HG03064 (cell line): ENCODE results near the gene CTU2.

ENCODE experiments used
- ATAC-seq: cut with Tn5 transposase; IDR thresholded peaks from one replicate; pipeline ENCODE4 v1.9.1; 2021; ENCODE audit warnings: low read depth; ENCODE audit not compliant: unreplicated experiment

Gene CTU2

GRCh38 chr16:88695753-88696152 is 10.6 kb upstream of the CTU2 start:
- ATAC-seq = no peak

GRCh38 chr16:88696441-88696840 is 9.9 kb upstream of the CTU2 start:
- no peak for ATAC-seq

DNA sequence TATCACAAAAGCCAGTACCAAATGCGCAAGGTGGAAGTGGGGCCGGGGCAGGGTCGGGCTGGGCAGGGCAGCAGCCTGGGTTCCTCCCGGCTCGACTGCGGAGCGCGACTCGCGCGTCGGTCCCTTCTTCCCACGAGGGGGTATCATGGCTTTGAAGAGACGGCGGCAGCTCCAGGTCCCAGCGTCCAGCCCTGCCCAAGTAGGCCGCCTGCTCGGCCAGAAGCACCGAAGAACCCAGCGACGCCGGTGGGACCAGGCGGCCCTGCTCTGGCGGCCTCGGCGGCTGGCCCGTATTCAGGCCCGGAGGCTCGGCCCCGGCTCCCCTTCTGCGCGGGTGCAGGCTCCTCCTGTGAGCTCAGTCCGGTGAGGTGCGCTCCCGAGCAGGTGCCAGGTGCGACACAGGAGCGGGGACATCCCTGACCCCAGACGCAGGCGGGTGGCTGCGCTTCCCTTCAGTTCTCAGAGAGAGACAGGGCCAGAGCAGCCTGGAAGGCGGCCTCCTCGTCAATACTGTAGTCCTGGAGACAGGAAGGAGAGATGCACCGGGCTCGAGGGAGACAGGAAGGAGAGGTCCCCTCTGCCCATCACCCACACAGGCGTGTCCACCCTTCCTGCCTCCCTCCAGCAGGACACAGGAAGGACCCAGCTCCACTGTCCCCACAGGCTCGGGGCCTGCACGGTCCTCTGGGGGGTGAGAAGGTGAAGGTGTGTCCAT is 9.0 kb upstream of the CTU2 start:
- no peak for ATAC-seq

DNA sequence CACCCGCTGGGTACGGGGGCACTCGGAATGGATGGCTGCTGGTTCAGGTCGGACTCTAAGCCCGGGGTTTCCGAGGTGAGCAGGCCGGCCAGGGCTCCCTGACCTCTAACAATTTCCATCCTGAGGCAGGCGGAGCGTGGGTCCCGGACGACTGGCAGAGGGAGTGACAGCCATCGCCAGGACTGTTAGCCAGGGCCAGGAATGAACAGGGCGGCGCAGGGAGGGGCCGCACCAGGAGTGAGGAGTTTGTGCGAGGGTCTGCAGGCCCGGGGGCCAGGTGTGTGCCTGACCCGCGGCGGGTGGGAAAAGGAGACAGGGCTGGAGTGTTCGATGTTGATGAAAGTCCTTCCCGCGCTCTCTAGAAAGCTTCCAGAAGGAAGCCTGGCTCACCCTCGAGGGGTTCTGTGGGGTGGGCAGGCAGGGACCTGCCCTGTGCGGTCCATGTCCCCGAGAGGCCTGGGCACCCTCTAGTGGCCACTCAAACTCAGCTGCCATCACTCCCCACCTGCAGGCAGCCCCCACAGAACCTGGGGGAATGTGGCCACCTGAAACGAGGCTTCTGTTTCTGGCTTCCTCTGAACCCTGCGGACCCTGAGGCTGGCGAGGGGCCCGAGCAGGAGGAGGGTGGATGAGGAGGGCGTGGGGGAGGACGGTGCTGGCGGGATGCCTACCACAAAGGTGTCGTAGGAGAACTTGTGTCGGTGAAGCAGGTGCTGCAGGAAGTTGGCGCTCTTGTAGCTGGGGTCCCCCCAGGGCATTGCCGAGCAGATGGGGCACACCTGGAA is 8.3 kb upstream of the CTU2 start:
- ATAC-seq = no peak

- ATAC-seq = no peak
Observed at GRCh38 chr16:88698646-88699045, 7.7 kb upstream of the CTU2 start.

GRCh38 chr16:88699180-88699579 is 7.1 kb upstream of the CTU2 start:
- no peak for ATAC-seq

DNA sequence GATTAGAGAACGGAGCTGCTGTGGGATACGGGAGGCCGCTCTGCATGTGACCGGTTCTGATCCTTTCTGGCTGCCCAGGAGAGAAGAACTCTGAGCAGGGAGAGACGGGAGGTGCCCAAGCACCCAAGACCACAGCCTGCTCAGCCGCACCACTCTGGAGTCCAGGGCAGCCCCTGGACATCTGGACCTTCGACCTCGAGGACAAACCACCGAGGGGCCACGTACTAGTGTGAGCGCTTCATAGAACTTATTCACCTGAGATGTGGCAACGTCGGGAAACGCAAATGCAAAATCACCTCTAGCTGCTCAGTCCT is 6.0 kb upstream of the CTU2 start:
- no peak for ATAC-seq

DNA sequence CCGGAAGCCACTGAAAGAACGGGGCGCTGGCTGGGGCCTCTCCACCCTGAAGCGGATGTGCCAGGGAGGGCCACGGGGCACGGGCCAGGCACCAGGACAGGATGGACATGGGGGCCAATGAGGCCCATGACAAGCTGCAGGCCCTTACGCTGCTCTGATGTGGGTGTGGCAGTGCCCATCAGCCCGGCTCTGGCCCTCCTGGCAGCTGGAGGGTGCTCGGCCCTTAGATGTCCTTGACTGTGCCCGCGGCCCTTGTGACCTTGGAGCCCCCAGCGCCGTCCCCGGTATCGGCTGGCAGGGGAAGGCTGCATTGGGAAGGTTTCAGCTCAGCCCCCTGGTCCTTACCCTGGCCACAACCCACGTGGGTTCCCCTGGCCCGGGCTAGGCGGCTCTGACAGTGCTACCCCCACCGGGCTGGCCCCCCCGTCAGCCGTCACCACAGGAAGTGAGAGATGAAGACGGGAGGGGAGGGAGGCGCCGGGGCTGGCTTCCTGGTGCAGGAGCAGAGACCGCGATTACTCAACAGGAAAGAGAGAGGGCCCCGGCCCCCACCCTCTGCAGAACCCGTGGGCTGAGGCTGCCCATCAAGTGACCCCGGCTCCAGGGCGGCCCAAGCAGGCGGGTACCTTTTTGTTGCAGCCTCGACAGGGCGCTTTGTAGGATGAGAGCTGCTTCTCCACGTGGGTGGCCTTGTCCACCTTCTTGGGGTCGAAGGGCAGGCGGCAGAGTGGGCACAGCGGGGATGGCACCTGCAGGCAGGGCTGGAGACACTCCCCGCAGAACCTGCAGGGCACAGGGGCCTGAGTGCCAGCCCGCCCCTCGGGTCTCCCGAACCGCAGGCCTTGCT is 5.4 kb upstream of the CTU2 start:
- peak; percentile 58 for ATAC-seq

- no peak for ATAC-seq
Observed at GRCh38 chr16:88701581-88702370, 4.5 kb upstream of the CTU2 start.

GRCh38 chr16:88702371-88703210 is 3.7 kb upstream of the CTU2 start:
- no peak for ATAC-seq

- ATAC-seq = no peak
Observed at GRCh38 chr16:88703486-88704309, 2.6 kb upstream of the CTU2 start.

GRCh38 chr16:88705076-88705684 is 1.1 kb upstream of the CTU2 start:
- ATAC-seq = no peak

GRCh38 chr16:88705801-88706228 is 488 bp upstream of the CTU2 start:
- ATAC-seq = no peak

GRCh38 chr16:88706965-88707826 is 893 bp downstream of the CTU2 start:
- ATAC-seq = no peak

GRCh38 chr16:88710556-88710955 is 4.3 kb downstream of the CTU2 start:
- no peak for ATAC-seq

DNA sequence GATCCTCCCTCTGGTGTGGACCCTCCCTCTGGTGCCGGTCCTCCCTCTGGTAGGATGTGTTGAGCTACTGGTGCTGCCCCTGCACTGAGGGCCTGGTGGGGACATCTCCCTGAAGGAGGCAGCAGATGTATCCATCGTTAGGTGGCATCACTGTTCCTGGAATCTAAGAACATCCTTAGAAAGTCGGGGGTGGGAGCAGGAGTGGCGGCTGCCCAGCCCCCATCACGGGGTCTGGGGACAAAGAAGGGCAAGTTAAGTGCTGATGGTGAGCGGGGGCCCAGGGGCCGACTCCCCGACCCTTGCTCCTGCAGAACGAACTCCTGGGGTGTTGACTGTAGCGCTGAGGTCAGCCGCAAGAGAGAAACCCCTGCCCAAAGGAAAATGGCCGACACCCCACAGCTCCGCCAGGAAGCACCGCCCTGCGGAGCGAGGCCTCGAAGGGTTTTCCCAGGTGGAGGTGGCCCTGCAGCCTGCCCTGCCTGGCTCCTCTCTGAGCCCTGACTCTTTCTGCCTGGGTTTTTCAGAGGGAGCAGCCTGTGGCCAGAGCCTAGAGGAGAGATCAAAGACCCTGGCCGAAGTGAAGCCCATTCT is 5.5 kb downstream of the CTU2 start:
- no peak for ATAC-seq

- ATAC-seq = no peak
Observed at GRCh38 chr16:88712362-88712979, 6.2 kb downstream of the CTU2 start.
